HL-60 (cell line): ENCODE measurements around the gene XIRP1.

Source experiments
- CTCF ChIP-seq: IDR thresholded peaks from one replicate; pipeline ENCODE4 v1.5.1; 2011; ENCODE audit warnings: low read length, control low read depth, inconsistent platforms; ENCODE audit not compliant: insufficient read depth
- REST ChIP-seq: IDR thresholded peaks from 2 replicates; pipeline ENCODE4 v1.6.1; 2012; ENCODE audit warnings: low read depth; ENCODE audit not compliant: insufficient replicate concordance

- no peak for TF ChIP-seq CTCF
- no peak for TF ChIP-seq REST
These were observed 17.7 kb upstream of the XIRP1 start for GRCh38 chr3:39210078-39210477.
